GM18907 (cell line): ENCODE data around the gene PIK3R6.
"Not testable (repeated sequence)": the region's sequence is repeated elsewhere in the genome, so short reads cannot be mapped to it uniquely, and the experiment has no call there.

ENCODE experiments used
- ATAC-seq: cut with Tn5 transposase; IDR thresholded peaks from one replicate; pipeline ENCODE4 v1.9.1; 2021; ENCODE audit warnings: mild to moderate bottlenecking, moderate library complexity; ENCODE audit not compliant: unreplicated experiment

Gene PIK3R6

DNA sequence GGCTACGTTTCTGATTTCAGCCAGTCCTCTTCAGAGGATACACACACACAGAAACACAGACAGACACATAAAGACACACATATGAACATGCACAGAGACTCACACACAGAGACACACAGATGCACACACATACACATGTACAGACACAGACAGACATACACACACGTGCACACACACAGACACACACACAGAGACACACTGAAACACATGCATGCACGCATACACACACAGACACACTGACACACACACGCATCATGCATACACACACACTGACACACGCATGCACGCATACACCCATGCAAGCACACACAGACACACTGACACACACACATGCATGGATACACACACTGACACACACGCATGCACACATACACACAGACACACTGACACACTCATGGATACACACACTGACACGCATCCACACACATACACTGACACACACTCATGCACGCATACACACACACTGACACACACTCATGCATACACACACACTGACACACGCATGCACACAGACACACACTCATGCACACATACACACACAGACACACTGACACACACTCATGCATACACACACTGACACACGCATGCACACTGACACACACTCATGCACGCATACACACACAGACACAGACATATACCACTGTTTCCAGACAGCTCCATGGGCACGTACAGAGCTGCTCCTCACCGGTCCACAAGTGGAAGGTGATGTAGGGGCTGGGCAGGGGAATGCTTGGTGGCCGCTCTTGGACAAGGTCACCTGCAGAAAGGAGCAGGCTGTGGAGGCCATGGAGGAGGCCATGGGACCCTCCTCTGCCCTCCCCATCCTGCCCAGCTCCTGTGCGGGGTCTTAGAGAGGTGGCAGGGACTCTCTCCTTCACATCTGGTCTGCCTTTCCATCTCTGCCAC is 38.2 kb downstream of the PIK3R6 start:
- ATAC-seq: no peak

DNA sequence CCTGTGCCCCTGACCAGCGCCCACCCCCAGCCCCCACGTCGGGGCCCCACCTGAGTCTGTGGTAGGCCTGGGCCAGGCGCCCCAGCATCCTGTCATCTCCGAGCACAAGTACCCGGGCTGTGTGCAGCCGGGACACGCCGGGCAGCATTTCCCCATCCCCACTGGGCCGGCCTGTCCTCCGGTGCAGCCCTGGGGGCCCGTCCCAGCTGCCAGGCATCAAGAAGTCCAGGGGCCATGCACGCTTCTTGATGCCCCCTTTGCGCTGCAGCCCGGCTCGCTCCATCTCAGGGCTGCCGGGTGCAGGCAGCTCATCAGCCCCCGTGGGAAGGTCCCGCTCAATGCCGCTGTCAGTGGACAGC is 39.0 kb downstream of the PIK3R6 start:
- ATAC-seq: no peak

DNA sequence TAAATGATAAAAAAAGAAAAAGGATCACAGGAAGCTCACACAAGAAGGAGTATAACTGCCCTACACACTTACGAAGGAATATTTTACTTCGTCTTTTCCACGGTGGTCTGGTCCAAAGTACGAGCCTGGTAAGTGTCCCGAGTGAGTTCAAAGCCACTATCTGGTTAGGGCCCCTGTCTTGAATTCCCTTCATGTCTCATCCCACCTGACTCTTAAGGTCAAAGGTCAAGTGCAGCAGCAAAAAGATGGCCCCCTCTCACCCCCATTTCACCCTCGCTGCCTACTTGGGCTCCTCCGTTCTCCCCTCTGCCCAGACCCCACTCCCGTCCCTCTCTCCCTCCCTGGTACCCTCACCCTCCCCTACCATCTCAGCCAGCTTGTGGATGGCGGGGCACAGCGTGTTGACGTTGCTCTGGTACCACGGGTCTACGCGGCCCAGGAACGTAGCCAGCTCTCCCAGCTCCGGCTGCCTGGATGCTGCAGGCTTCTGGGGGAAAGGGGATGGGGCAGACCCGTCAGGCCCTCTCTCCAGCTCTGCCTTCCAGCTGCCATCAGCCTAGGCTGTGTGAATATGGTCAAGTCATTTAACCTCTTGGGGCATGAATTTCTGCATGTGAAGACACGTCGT is 40.6 kb downstream of the PIK3R6 start:
- ATAC-seq: no peak

DNA sequence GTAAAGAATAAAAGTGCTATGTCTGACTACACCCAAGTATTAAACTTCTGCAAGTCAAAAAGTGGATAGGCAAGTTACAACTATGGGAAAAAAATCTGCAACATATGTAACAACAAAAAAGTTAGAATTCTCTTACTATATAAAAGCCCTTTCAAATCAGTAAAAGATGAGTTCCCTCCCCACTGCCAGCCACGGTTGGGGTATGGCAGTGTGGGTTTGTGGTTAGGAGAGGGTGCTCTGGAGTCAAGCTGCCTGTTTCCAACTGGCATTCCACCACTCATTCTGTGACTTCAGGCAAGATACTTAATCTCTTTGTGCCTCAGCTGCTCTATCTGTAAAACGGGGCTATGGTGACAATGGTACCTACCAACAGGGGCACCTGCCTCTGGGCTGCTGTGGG is 41.7 kb downstream of the PIK3R6 start:
- ATAC-seq: no peak

DNA sequence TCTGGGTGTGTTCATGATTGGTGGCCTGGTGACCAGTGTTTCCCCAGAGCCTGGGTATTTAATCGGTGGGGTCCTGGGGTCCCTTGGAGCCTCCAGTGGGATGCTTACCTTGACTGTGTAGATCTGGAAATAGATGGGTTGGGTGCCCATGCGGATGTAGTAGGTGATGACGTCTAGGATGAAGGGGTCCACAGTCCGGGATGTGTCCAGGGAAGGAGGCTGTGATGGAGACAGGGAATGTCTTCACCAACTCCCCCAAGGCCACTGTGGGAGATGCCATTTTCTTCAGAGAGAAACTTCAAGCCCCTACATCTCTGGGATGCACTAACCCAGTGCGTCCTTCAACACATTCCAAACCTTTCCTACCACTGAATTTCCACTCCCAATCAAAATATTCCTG is 44.2 kb downstream of the PIK3R6 start:
- ATAC-seq: no peak

GRCh38 chr17:8822401-8823035 is 45.0 kb downstream of the PIK3R6 start:
- no peak for ATAC-seq

GRCh38 chr17:8821446-8822105 is 45.9 kb downstream of the PIK3R6 start:
- ATAC-seq: no peak

- ATAC-seq: no peak
Observed at GRCh38 chr17:8820311-8821010, 47.0 kb downstream of the PIK3R6 start.

DNA sequence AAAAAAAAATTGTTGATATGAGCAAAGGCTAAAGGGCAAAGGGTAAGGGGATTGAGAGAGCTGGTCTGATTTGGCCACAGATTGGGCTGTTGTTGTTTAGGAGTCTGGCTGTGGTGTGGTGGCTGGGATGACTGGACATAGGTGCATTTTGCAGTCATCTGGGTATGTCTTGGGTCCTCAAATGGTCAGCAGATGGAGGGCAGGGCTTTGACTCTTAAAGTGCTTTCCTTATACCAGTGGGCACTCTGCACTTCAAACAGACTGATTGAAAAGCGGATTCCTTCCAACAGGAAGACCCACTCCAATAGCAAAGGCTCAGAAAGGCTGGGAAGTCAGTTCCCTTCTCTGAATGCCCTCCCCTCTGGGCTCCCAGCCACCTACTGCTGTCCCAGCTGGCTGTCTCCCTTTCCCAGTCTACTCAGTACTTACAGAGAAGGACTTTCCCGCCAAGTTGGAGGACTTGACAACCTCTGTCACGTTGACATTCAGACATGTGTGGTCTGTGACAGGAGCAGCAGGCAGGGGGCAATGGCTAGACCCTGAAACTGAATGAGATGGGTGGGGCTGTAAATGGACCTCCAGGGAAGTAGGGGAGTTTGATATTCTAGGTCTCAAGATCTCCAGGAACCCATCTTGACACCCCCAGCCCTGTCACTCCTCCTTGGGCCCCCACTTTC is 48.7 kb downstream of the PIK3R6 start:
- ATAC-seq: no peak

DNA sequence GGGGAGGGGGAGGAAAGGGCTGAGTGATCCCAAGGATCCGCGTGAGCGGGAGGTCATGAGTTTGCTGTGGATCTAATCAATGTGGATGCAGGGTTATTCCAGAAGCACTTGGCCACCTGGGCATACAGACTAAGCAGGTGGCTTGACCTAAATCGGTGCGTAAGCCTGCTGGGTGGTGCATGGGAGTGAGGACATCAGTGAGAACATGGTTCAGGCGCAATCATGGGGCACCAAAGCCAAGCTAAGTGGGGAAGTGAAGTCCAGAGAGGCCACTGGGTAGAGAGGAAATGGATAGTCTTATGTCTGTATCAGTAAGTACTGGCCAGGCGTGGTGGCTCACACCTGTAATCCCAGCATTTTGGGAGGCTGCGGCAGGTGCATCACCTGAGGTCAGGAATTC is 49.4 kb downstream of the PIK3R6 start:
- no peak for ATAC-seq

- peak; percentile 75 for ATAC-seq
Observed at GRCh38 chr17:8806926-8807550, 60.4 kb downstream of the PIK3R6 start.

- no peak for ATAC-seq
Observed at GRCh38 chr17:8806253-8806925, 61.1 kb downstream of the PIK3R6 start.

GRCh38 chr17:8805396-8805795 is 62.1 kb downstream of the PIK3R6 start:
- ATAC-seq: not testable (repeated sequence)

DNA sequence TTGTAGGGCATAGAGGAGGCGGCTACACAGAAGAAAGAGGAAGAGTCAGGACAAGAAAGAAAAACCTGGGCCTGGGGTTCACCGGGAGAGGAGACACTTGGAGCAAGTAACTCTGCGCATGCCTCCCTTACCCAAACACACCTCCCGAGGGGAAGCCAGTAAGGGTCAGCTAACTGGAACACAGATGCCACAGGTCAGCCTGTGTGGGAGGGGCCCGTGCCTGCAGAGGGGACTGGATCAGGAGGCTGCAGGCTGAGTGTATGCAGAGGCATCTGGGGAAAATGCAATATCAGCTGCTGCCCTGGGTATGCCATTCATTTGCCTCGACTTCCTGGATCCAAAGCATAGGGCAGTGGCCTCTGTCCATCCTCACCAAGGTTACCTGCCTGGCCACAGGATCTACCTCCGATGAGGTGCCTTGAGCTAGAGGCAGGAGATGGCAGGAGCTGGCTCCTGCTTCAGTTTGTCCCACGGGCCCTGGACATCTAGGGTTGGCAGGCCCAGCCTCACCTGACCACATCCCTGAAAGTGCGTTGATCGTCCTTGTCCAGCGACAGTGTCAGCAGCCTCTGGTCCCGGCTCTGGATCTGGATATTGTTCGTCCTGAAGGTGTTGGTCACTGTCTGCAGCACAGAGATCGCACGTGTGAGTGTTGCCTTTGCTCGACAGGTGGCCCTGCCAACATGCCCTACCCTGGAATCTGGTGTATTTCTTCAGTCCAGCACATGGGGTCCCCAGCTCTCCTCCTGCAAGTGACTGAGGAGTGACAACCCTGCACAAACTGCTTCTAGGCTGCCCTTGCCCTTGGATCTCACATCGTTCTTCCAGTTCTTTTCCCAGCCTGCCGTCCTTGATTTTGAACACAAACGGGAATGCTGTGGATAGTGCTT is 63.7 kb downstream of the PIK3R6 start:
- no peak for ATAC-seq

DNA sequence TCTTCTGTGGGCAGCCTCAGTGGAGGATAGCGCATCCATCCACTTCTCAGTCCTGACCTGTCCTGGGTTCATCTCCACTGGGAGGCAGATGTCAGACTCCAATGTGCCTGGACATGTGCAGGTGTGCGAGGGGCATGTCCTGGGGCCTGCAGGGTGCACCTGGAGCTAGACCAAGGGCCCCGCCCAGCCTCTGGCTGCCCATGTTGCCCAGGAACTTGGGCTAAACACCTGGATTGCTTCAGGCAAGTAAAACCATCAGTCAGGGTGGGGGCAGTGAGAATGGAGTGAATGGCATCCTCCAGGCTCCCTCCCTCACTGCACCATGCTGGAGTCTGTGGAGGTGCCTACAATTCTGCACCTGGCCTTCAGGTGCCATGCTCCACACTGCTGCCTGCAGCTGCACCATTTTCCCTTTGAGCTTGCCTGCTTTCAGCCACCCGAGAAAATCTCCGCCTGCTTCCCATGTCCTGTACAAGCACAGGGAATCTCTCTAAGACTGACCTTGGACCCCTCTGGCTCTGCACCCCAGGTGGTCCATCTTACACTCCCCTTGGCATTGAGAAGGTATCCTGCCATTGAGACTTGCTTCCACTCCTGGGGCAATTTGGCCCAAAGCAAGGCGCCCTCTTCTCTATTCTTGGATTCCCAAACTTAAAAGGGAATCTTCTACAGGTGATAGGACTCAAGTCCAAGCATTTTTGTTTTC is 66.2 kb downstream of the PIK3R6 start:
- no peak for ATAC-seq

GRCh38 chr17:8800656-8801055 is 66.8 kb downstream of the PIK3R6 start:
- no peak for ATAC-seq

- no peak for ATAC-seq
Observed at GRCh38 chr17:8799570-8800212, 67.8 kb downstream of the PIK3R6 start.
